Glutamatergic neuron (in vitro differentiated cells): Measurements from ENCODE around the gene PRKACG. TPM values are rescaled to one million over a fixed set of nuclear protein-coding genes. Genes with fewer than 3 reads are reported as not detected.
"Not testable (repeated sequence)": the region's sequence is repeated elsewhere in the genome, so short reads cannot be mapped to it uniquely, and the experiment has no call there.

Experiments used
- DNase-seq: peaks from one replicate; pipeline ENCODE4 v3.0.0; 2022
- H3K27ac Mint-ChIP-seq: one replicate; pipeline ENCODE4 v1.8.0; 2020; ENCODE audit warnings: mild to moderate bottlenecking, mixed read lengths, inconsistent platforms; ENCODE audit not compliant: unreplicated experiment
- H3K27me3 Mint-ChIP-seq: one replicate; pipeline ENCODE4 v1.8.0; 2020; ENCODE audit warnings: mild to moderate bottlenecking, moderate library complexity, mixed read lengths, inconsistent platforms; ENCODE audit not compliant: unreplicated experiment
- H3K36me3 Mint-ChIP-seq: one replicate; pipeline ENCODE4 v1.8.0; 2020; ENCODE audit warnings: mild to moderate bottlenecking, mixed read lengths, inconsistent platforms; ENCODE audit not compliant: unreplicated experiment
- H3K4me1 Mint-ChIP-seq: one replicate; pipeline ENCODE4 v1.8.0; 2020; ENCODE audit warnings: mild to moderate bottlenecking, low read depth, mixed read lengths, inconsistent platforms; ENCODE audit not compliant: unreplicated experiment
- H3K4me3 Mint-ChIP-seq: one replicate; pipeline ENCODE4 v1.8.0; 2020; ENCODE audit warnings: mild to moderate bottlenecking, mixed read lengths, inconsistent platforms; ENCODE audit not compliant: unreplicated experiment
- H3K9me3 Mint-ChIP-seq: one replicate; pipeline ENCODE4 v1.8.0; 2020; ENCODE audit warnings: mild to moderate bottlenecking, moderate library complexity, mixed read lengths, inconsistent platforms; ENCODE audit not compliant: unreplicated experiment
- CTCF ChIP-seq: fragments of 200-600 bp; sonication (generic); IDR thresholded peaks from one replicate; pipeline ENCODE4 v1.5.0; 2021; ENCODE audit not compliant: partially characterized antibody, unreplicated experiment
- total RNA-seq: library from RNA; stranded (reverse); fragmentation: NEBNext Ultra II Directional; extraction: Animal tissue kit (Norgen Biotek cat#: 25700); gene quantifications from one replicate; pipeline ENCODE4 v1.2.1, GENCODE V29; 2021; ENCODE audit not compliant: unreplicated experiment

Gene PRKACG
- total RNA-seq, 1 donor from 2014 or later: not detected

GRCh38 chr9:69054989-69055388, 41.1 kb upstream of the PRKACG start:
- no peak overlapping the region for H3K4me3 Mint-ChIP-seq
- H3K27ac Mint-ChIP-seq: no peak overlapping the region
- H3K27me3 Mint-ChIP-seq: no peaks in the 10 kb centered on the region
- no peaks in the 10 kb centered on the region for H3K36me3 Mint-ChIP-seq
- H3K4me1 Mint-ChIP-seq: no peaks in the 10 kb centered on the region
- TF ChIP-seq CTCF: no peak
- no peaks in the 10 kb centered on the region for H3K9me3 Mint-ChIP-seq
- DNase-seq: no peak

- not testable (repeated sequence) for H3K27ac Mint-ChIP-seq, H3K9me3 Mint-ChIP-seq, H3K4me1 Mint-ChIP-seq, H3K27me3 Mint-ChIP-seq, DNase-seq, H3K36me3 Mint-ChIP-seq, H3K4me3 Mint-ChIP-seq
Measured at GRCh38 chr9:69050936-69051335, 37.0 kb upstream of the PRKACG start.

- H3K9me3 Mint-ChIP-seq: peaks cover 2% of the 10 kb centered on the region
- DNase-seq: no peak
- no peaks in the 10 kb centered on the region for H3K27me3 Mint-ChIP-seq
- no peak overlapping the region for H3K4me3 Mint-ChIP-seq
- TF ChIP-seq CTCF: no peak
- peaks cover 7% of the 10 kb centered on the region for H3K4me1 Mint-ChIP-seq
- no peaks in the 10 kb centered on the region for H3K36me3 Mint-ChIP-seq
- no peak overlapping the region for H3K27ac Mint-ChIP-seq
Measured at GRCh38 chr9:69049094-69049493, 35.2 kb upstream of the PRKACG start.

- Mint-ChIP-seq H3K36me3 (no peaks in the 10 kb centered on the region), H3K9me3 (peaks cover 5% of the 10 kb centered on the region), H3K27me3 (no peaks in the 10 kb centered on the region), H3K27ac (no peak overlapping the region), H3K4me1 (peaks cover 7% of the 10 kb centered on the region), H3K4me3 (no peak overlapping the region)
- TF ChIP-seq CTCF: no peak
- DNase-seq: no peak
Measured at GRCh38 chr9:69047371-69047770, 33.5 kb upstream of the PRKACG start.

- H3K27ac Mint-ChIP-seq: no peak overlapping the region
- H3K4me1 Mint-ChIP-seq: peaks cover 7% of the 10 kb centered on the region
- no peak for TF ChIP-seq CTCF
- no peak for DNase-seq
- no peak overlapping the region for H3K4me3 Mint-ChIP-seq
- peaks cover 5% of the 10 kb centered on the region for H3K9me3 Mint-ChIP-seq
- no peaks in the 10 kb centered on the region for H3K27me3 Mint-ChIP-seq
- no peaks in the 10 kb centered on the region for H3K36me3 Mint-ChIP-seq
Measured at GRCh38 chr9:69046723-69047122, 32.8 kb upstream of the PRKACG start.

GRCh38 chr9:69045821-69046220, 31.9 kb upstream of the PRKACG start:
- H3K27ac Mint-ChIP-seq: no peak overlapping the region
- H3K27me3 Mint-ChIP-seq: no peaks in the 10 kb centered on the region
- no peak overlapping the region for H3K4me3 Mint-ChIP-seq
- H3K36me3 Mint-ChIP-seq: peaks cover 5% of the 10 kb centered on the region
- H3K9me3 Mint-ChIP-seq: peaks cover 5% of the 10 kb centered on the region
- no peak for TF ChIP-seq CTCF
- H3K4me1 Mint-ChIP-seq: peaks cover 7% of the 10 kb centered on the region
- no peak for DNase-seq
